Stomach (tissue), 19 donors: Measurements from ENCODE around the gene UBE2S. TPM values are rescaled to one million over a fixed set of nuclear protein-coding genes. Genes with fewer than 3 reads are reported as not detected.
"Not testable (repeated sequence)": the region's sequence is repeated elsewhere in the genome, so short reads cannot be mapped to it uniquely, and the experiment has no call there.

Source experiments
- DNase-seq, 2 donors: peaks; one replicate each; pipeline versions ENCODE4 v3.0.0 to v3.0.0-alpha.2; 2013 to 2019
- H3K27ac ChIP-seq, 5 donors: fragments of 200-600 bp in 4 of 5; sonication (generic) in 4 of 5; one replicate each; pipeline ENCODE4 v1.5.1; 2013 to 2019; ENCODE audit warnings: mild to moderate bottlenecking in 1 of 5, moderate library complexity in 1 of 5
- H3K27me3 ChIP-seq, 3 donors: fragments of 200-600 bp; sonication (generic); one replicate each; pipeline ENCODE4 v1.5.1; 2017 to 2019; ENCODE audit warnings: mixed run types in 1 of 3
- H3K36me3 ChIP-seq, 4 donors: fragments of 200-600 bp; sonication (generic); 1 replicate in 3 of 4; 2 replicates in 1 of 4; pipeline ENCODE4 v1.5.1; 2016 to 2019
- H3K4me1 ChIP-seq, 4 donors: fragments of 200-600 bp; sonication (generic); one replicate each; pipeline ENCODE4 v1.5.1; 2016 to 2019
- H3K4me3 ChIP-seq, 4 donors: fragments of 200-600 bp; sonication (generic) in 3 of 4; one replicate each; pipeline ENCODE4 v1.5.1; 2016 to 2019; ENCODE audit warnings: mild to moderate bottlenecking in 1 of 4
- H3K9me3 ChIP-seq, 4 donors: fragments of 200-600 bp; sonication (generic); one replicate each; pipeline ENCODE4 v1.5.1; 2016 to 2019
- CTCF ChIP-seq, 7 experiments: fragments of 450-650 bp in 4 of 7; fragments of 200-600 bp in 3 of 7; sonication (generic) in 3 of 7; IDR thresholded peaks; one replicate each; pipeline ENCODE4 v1.5.1; 2016 to 2019; ENCODE audit warnings: antibody characterized with exemption in 7 of 7, control low read depth in 2 of 7, mild to moderate bottlenecking in 1 of 7
- EP300 ChIP-seq: sonication (generic); formaldehyde crosslinking; IDR thresholded peaks from one replicate; pipeline ENCODE4 v1.6.1; 2017; ENCODE audit warnings: antibody characterized with exemption
- POLR2A ChIP-seq, 4 donors: fragments of 450-650 bp; IDR thresholded peaks; one replicate each; pipeline ENCODE4 v1.6.1; 2016; ENCODE audit warnings: antibody characterized with exemption in 4 of 4, control low read depth in 2 of 4, mild to moderate bottlenecking in 1 of 4, moderate library complexity in 1 of 4
- POLR2AphosphoS5 ChIP-seq, 3 donors: sonication (generic); formaldehyde crosslinking; IDR thresholded peaks; one replicate each; pipeline ENCODE4 v1.6.1; 2016; ENCODE audit warnings: antibody characterized with exemption in 3 of 3
- WGBS, 5 donors: extraction: QIAGEN DNeasy Blood & Tissue Kit in 3 of 5; methylation state at CpG; one replicate each; pipeline versions ENCODE4 v1.1.5 to v1.1.7; 2013 to 2018; 5-methylcytosine and 5-hydroxymethylcytosine counted together
- intact Hi-C: fragments of 100-400 bp; cut with DNase I; formaldehyde crosslinking; loops from one replicate; pipeline ENCODE4 v1.15.1; 2023; ENCODE audit warnings: low total_unique reads
- long read RNA-seq, 10 donors: transcript quantifications; one replicate each; lab custom pipeline, GENCODE V29; 2026
- polyA plus RNA-seq, 3 donors: library from polyadenylated mRNA; stranded (reverse); fragments of 200-250 nt; gene quantifications; one replicate each; pipeline ENCODE4 v1.2.3, GENCODE V29; 2013
- total RNA-seq, 5 donors: library from RNA; depleted of rRNA; stranded (reverse); fragments of >200 nt; gene quantifications; one replicate each; pipeline versions ENCODE4 v1.1.0 to v1.2.3, GENCODE V29; 2014 to 2016
- donor health status: healthy with polysubstance abuse.
- donor health status: Bipolar disorder and iron deficiency.
- donor health status: healthy.

The UBE2S gene
- total RNA-seq (10 to 100 TPM in 3 of 5 donors, 1 to 10 TPM in 2; 8.0 to 43.3 (median 20.2) TPM), polyA plus RNA-seq (10 to 100 TPM; 11.6 to 13.1 (median 13.1) TPM)
- long read RNA-seq, donor 1, transcript UBE2S-201 (4 exons, 2,548 nt) = major isoform, 18 of 18 reads
- long read RNA-seq, donor 1, partial matches to known transcripts = 0 of 18 reads
- long read RNA-seq, donor 1, other reads (novel, unspliced or antisense) = 0 of 18 reads
- long read RNA-seq, donor 2, transcript UBE2S-201 (4 exons, 2,548 nt) = major isoform, 29 of 29 reads
- long read RNA-seq, donor 2, partial matches to known transcripts = 0 of 29 reads
- long read RNA-seq, donor 2, other reads (novel, unspliced or antisense) = 0 of 29 reads
- long read RNA-seq, donor 3, transcript UBE2S-201 (4 exons, 2,548 nt) = major isoform, 20 of 20 reads
- long read RNA-seq, donor 3, partial matches to known transcripts = 0 of 20 reads
- long read RNA-seq, donor 3, other reads (novel, unspliced or antisense) = 0 of 20 reads
- long read RNA-seq, donor 4, partial matches to known transcripts = 0 of 5 reads
- long read RNA-seq, donor 4, other reads (novel, unspliced or antisense) = 0 of 5 reads
- long read RNA-seq, donor 5, transcript UBE2S-201 (4 exons, 2,548 nt) = major isoform, 46 of 46 reads
- long read RNA-seq, donor 5, partial matches to known transcripts = 0 of 46 reads
- long read RNA-seq, donor 5, other reads (novel, unspliced or antisense) = 0 of 46 reads
- long read RNA-seq, donor 6, transcript UBE2S-201 (4 exons, 2,548 nt) = major isoform, 48 of 49 reads
- long read RNA-seq, donor 6, partial matches to known transcripts = 0 of 49 reads
- long read RNA-seq, donor 6, other reads (novel, unspliced or antisense) = 0 of 49 reads
- long read RNA-seq, donor 7, transcript UBE2S-201 (4 exons, 2,548 nt) = major isoform, 34 of 34 reads
- long read RNA-seq, donor 7, partial matches to known transcripts = 0 of 34 reads
- long read RNA-seq, donor 7, other reads (novel, unspliced or antisense) = 0 of 34 reads
- long read RNA-seq, donor 8, transcript UBE2S-201 (4 exons, 2,548 nt) = major isoform, 20 of 20 reads
- long read RNA-seq, donor 8, partial matches to known transcripts = 0 of 20 reads
- long read RNA-seq, donor 8, other reads (novel, unspliced or antisense) = 0 of 20 reads
- long read RNA-seq, donor 9, transcript UBE2S-201 (4 exons, 2,548 nt) = major isoform, 47 of 48 reads
- long read RNA-seq, donor 9, partial matches to known transcripts = 0 of 48 reads
- long read RNA-seq, donor 9, other reads (novel, unspliced or antisense) = 0 of 48 reads
- long read RNA-seq, donor 10, transcript UBE2S-201 (4 exons, 2,548 nt) = major isoform, 16 of 16 reads
- long read RNA-seq, donor 10, partial matches to known transcripts = 0 of 16 reads
- long read RNA-seq, donor 10, other reads (novel, unspliced or antisense) = 0 of 16 reads

GRCh38 chr19:55407550-55407799 lies at the start of gene UBE2S:
TSS of gene UBE2S (minus strand) at chr19:55407788. CDS start at chr19:55407589, 199 bp downstream.
- H3K27me3 ChIP-seq, intact Hi-C loops, DNase-seq, H3K9me3 ChIP-seq: not testable (repeated sequence)
- peaks cover 26 to 38% (median 35%) of the 10 kb centered on the region in 4 donors for H3K36me3 ChIP-seq
- H3K4me1 ChIP-seq = peaks cover 15 to 26% (median 22%) of the 10 kb centered on the region in 4 donors
- H3K27ac ChIP-seq = peak within 1 kb of the TSS; percentile 95 to 99 (median 98)
- peak in 2 of 3 donors; percentile 98 to 99 for TF ChIP-seq POLR2AphosphoS5 (IDR thresholded peaks at IDR 0.05)
- 0 to 1% (median 1%) methylated on average over 1 to 36 of the region's 36 CpGs for WGBS, 5 donors
- peak within 1 kb of the TSS; percentile 88 to 99 (median 94) for H3K4me3 ChIP-seq

- peaks cover 0 to 34% (median 25%) of the 10 kb centered on the region in 4 donors for H3K36me3 ChIP-seq
- no peak overlapping the region for H3K27ac ChIP-seq
- TF ChIP-seq CTCF (IDR thresholded peaks at IDR 0.05) (no peak), EP300 (no peak), POLR2AphosphoS5 (IDR thresholded peaks at IDR 0.05) (no peak), POLR2A (IDR thresholded peaks at IDR 0.05) (no peak)
- WGBS, 5 donors = 89 to 95% (median 91%) methylated on average over 7 to 14 of the region's 14 CpGs
- H3K27me3 ChIP-seq = peaks cover 11 to 20% (median 19%) of the 10 kb centered on the region in 3 donors
- DNase-seq = no peak
- intact Hi-C loops = no loop called here
- no peaks in the 10 kb centered on the region for H3K9me3 ChIP-seq
- no peak overlapping the region for H3K4me3 ChIP-seq
- H3K4me1 ChIP-seq = peaks cover 36 to 41% (median 38%) of the 10 kb centered on the region in 4 donors
Measured at GRCh38 chr19:55456347-55456746, 48.8 kb upstream of the UBE2S start.

GRCh38 chr19:55455576-55456235 lies 48.1 kb upstream of the UBE2S start:
- intact Hi-C loops = no loop called here
- peaks cover 36 to 40% (median 36%) of the 10 kb centered on the region in 4 donors for H3K4me1 ChIP-seq
- no peak overlapping the region for H3K27ac ChIP-seq
- 80 to 94% (median 93%) methylated on average over 11 of the region's 11 CpGs for WGBS, 5 donors
- DNase-seq = no peak
- peaks cover 16 to 27% (median 26%) of the 10 kb centered on the region in 3 donors for H3K27me3 ChIP-seq
- H3K36me3 ChIP-seq = peaks cover 0 to 34% (median 25%) of the 10 kb centered on the region in 4 donors
- TF ChIP-seq EP300 (no peak), CTCF (IDR thresholded peaks at IDR 0.05) (no peak), POLR2AphosphoS5 (IDR thresholded peaks at IDR 0.05) (no peak), POLR2A (IDR thresholded peaks at IDR 0.05) (no peak)
- no peak overlapping the region for H3K4me3 ChIP-seq
- no peaks in the 10 kb centered on the region for H3K9me3 ChIP-seq

- H3K27ac ChIP-seq = no peak overlapping the region
- DNase-seq = peak in 1 of 2 donors; percentile 61
- peaks cover 16 to 33% (median 26%) of the 10 kb centered on the region in 3 donors for H3K27me3 ChIP-seq
- H3K4me3 ChIP-seq = no peak overlapping the region
- H3K9me3 ChIP-seq = no peaks in the 10 kb centered on the region
- TF ChIP-seq CTCF (IDR thresholded peaks at IDR 0.05) = peak in 4 of 7 experiments; percentile 13 to 51 (median 32)
- TF ChIP-seq EP300 = no peak
- H3K4me1 ChIP-seq = peaks cover 27 to 31% (median 28%) of the 10 kb centered on the region in 4 donors
- 77 to 80% (median 78%) methylated on average over 12 to 14 of the region's 14 CpGs for WGBS, 5 donors
- intact Hi-C loops = no loop called here
- peaks cover 0 to 34% (median 25%) of the 10 kb centered on the region in 4 donors for H3K36me3 ChIP-seq
Measured at GRCh38 chr19:55454787-55455243, 47.2 kb upstream of the UBE2S start.
